ENCODE data around the gene ERN2. TPM values are rescaled to one million over a fixed set of nuclear protein-coding genes. Genes with fewer than 3 reads are reported as not detected.
A peak's percentile ranks its signal among the peaks of the same experiment; 100 is the strongest.

Gene ERN2
- total and polyA plus RNA-seq, 9 of the 15 experiments (the other 6 are each of a cell fraction or from before 2014, with no cell fraction given) = 0.07 to 1.5 (median 0.51) TPM; not detected in 3

DNA sequence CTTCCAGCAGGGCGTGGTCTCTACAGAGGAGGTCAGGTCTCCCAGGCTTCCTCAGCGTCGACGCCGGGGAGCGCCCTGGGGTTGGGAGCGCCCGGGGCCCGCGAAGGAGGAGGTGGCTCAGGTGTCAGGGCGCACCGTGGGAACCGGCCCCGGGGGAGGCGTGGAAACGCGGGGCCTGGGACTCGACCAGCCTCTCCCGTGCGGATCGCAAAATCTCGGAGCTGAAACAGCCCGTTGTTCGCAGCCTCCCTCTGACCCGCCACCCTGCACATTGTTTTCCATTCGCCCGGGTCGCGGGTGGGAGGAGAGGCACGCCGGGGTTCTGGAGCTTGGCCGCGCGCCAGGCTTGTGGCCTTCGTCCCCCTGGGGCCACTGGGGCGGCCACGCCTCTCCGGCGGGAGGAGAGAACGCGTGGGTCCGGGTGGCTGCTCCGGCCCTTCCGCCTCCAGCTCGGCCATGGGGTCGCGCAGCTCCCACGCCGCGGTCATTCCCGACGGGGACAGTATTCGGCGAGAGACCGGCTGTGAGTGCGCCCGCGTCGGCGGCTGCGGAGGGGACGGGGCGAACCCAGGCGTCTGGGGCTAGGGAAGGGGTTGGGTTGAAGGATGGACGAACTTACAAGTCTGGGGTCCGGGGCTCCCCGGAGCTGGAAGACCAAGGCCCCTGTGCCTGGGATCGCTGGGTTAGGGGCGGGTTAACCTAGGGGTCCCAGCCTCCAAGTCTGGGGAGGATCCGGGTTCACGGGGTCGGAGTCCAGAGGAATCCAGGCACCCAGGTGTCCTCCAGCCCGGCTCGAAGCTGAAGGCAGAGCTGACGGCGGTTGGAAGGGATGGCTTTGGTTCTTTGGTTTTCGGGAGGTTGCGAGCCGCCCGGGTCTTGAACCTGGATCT lies 41.8 kb upstream of the ERN2 start, which contains the start of gene CHP2 (continued):
- TF ChIP-seq, protein P1, sequence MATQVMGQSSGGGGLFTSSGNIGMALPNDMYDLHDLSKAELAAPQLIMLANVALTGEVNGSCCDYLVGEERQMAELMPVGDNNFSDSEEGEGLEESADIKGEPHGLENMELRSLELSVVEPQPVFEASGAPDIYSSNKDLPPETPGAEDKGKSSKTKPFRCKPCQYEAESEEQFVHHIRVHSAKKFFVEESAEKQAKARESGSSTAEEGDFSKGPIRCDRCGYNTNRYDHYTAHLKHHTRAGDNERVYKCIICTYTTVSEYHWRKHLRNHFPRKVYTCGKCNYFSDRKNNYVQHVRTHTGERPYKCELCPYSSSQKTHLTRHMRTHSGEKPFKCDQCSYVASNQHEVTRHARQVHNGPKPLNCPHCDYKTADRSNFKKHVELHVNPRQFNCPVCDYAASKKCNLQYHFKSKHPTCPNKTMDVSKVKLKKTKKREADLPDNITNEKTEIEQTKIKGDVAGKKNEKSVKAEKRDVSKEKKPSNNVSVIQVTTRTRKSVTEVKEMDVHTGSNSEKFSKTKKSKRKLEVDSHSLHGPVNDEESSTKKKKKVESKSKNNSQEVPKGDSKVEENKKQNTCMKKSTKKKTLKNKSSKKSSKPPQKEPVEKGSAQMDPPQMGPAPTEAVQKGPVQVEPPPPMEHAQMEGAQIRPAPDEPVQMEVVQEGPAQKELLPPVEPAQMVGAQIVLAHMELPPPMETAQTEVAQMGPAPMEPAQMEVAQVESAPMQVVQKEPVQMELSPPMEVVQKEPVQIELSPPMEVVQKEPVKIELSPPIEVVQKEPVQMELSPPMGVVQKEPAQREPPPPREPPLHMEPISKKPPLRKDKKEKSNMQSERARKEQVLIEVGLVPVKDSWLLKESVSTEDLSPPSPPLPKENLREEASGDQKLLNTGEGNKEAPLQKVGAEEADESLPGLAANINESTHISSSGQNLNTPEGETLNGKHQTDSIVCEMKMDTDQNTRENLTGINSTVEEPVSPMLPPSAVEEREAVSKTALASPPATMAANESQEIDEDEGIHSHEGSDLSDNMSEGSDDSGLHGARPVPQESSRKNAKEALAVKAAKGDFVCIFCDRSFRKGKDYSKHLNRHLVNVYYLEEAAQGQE (IDR thresholded peaks at IDR 0.05; ENCODE audit: borderline replicate concordance) = no peak
- TF ChIP-seq, protein P1 (CRISPR knock-in tag; IDR thresholded peaks at IDR 0.05; ENCODE audit: low read depth) = no peak
- TF ChIP-seq CBX3 (IDR thresholded peaks at IDR 0.05; ENCODE audit: borderline replicate concordance in 1 of 2, low read length in 2 of 2) = no peak
- TF ChIP-seq CBX1 (IDR thresholded peaks at IDR 0.05; ENCODE audit: low read depth) = 0 out of 2 replicates have a peak, but pooled peaks have one; percentile 24
- peak; percentile 47 for TF ChIP-seq RB1 (IDR thresholded peaks at IDR 0.05; ENCODE audit: low read depth)
- no peak for TF ChIP-seq HDAC2 (IDR thresholded peaks at IDR 0.05)
- TF ChIP-seq MYC (IDR thresholded peaks at IDR 0.05; ENCODE audit: low read depth, low read length) = 0 out of 2 replicates have a peak, but pooled peaks have one; percentile 9
- TF ChIP-seq MYC (CRISPR knock-in tag; IDR thresholded peaks at IDR 0.05; ENCODE audit: borderline replicate concordance, low read depth) = peak; percentile 63; the same call in 1 of the 2 replicates
- TF ChIP-seq PHF20 (IDR thresholded peaks at IDR 0.05; ENCODE audit: partially characterized antibody) = no peak
- TF ChIP-seq MTA1 (IDR thresholded peaks at IDR 0.05; ENCODE audit: borderline replicate concordance) = peak; percentile 49; the same call in 1 of the 2 replicates
